ENCODE measurements around the gene COX6A2. TPM values are rescaled to one million over a fixed set of nuclear protein-coding genes. Genes with fewer than 3 reads are reported as not detected.

COX6A2 gene
- total and polyA plus RNA-seq, 4 donors, result 0.84 to 36.7 (median 8.0) TPM; not detected in 1

DNA sequence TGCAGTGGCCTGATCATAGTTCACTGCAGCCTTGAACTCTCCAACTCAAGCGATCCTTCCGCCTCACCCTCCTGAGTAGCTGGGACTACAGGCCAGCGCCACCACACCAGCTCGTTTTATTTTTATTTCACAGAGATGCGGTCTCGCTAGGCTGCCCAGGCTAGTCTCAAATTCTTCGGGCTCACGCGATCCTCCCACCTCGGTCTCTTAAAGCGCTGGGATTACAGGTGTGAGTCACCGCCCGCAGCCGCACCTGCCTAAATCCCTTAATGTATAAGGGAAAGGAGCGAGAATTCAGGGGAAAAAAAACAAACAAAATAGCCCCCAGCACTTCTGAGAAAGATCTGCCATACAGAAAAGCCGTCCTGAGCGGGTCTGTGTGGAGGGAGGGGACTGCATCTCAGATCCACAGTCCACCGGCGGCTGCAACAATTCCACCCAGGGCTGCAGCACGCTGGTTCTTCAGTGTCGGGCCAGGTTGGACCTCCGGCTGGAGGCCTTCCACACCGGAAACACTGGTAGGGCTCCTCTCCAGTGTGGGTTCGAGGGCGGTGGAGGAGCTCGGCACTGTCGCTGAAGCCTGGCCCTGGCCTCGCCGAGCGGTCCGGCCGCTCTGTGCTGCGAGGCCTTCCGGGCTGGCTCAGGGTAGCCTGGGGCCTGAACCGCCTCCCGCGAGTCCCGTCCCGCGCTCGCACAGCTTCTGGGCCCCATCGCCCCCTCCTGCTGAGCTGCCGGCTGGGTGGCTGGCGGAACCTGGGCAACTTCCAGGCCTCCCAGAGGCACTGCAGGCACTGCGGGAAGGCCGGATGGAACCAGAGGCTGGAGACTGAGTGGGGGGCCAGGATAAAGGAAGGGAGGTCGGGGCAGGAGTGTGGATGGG, 7.4 kb upstream of the COX6A2 start:
- Histone ChIP-seq H3K9me3 (ENCODE audit: control insufficient read depth in 4 of 4, low read length in 3 of 4) (no peaks in the 10 kb centered on the region), H3K4me1 (ENCODE audit: control insufficient read depth in 4 of 4, insufficient read depth in 4 of 4, low read length in 3 of 4) (no peaks in the 10 kb centered on the region), H3K9ac (ENCODE audit: low read depth in 1 of 2, low read length in 2 of 2) (no peak overlapping the region), H3K27ac (ENCODE audit: low read depth in 1 of 2, low read length in 2 of 2) (no peak overlapping the region), H3K4me3 (ENCODE audit: low read depth in 1 of 3, low read length in 3 of 3) (no peak overlapping the region), H3K27me3 (ENCODE audit: control insufficient read depth in 4 of 4, insufficient read depth in 4 of 4, low read length in 3 of 4) (no peaks in the 10 kb centered on the region), H3K36me3 (ENCODE audit: control insufficient read depth in 4 of 4, insufficient read depth in 3 of 4, low read depth in 1 of 4, low read length in 3 of 4) (no peaks in the 10 kb centered on the region)
- DNase-seq (ENCODE audit: low spot score), result no peak
- TF ChIP-seq, protein P1, sequence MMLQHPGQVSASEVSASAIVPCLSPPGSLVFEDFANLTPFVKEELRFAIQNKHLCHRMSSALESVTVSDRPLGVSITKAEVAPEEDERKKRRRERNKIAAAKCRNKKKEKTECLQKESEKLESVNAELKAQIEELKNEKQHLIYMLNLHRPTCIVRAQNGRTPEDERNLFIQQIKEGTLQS (IDR thresholded peaks at IDR 0.05), result no peak
- no peak for TF ChIP-seq HNF4G (IDR thresholded peaks at IDR 0.05)
- TF ChIP-seq GABPA (IDR thresholded peaks at IDR 0.05 in 1 of 2, conservative IDR thresholded peaks at IDR 0.05 in 1 of 2), result no peak
- TF ChIP-seq, protein P2, sequence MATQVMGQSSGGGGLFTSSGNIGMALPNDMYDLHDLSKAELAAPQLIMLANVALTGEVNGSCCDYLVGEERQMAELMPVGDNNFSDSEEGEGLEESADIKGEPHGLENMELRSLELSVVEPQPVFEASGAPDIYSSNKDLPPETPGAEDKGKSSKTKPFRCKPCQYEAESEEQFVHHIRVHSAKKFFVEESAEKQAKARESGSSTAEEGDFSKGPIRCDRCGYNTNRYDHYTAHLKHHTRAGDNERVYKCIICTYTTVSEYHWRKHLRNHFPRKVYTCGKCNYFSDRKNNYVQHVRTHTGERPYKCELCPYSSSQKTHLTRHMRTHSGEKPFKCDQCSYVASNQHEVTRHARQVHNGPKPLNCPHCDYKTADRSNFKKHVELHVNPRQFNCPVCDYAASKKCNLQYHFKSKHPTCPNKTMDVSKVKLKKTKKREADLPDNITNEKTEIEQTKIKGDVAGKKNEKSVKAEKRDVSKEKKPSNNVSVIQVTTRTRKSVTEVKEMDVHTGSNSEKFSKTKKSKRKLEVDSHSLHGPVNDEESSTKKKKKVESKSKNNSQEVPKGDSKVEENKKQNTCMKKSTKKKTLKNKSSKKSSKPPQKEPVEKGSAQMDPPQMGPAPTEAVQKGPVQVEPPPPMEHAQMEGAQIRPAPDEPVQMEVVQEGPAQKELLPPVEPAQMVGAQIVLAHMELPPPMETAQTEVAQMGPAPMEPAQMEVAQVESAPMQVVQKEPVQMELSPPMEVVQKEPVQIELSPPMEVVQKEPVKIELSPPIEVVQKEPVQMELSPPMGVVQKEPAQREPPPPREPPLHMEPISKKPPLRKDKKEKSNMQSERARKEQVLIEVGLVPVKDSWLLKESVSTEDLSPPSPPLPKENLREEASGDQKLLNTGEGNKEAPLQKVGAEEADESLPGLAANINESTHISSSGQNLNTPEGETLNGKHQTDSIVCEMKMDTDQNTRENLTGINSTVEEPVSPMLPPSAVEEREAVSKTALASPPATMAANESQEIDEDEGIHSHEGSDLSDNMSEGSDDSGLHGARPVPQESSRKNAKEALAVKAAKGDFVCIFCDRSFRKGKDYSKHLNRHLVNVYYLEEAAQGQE (IDR thresholded peaks at IDR 0.05), result no peak
- no peak for TF ChIP-seq FOXA1 (IDR thresholded peaks at IDR 0.05)
- no peak for TF ChIP-seq TAF1 (conservative IDR thresholded peaks at IDR 0.05)
- TF ChIP-seq, protein P3, sequence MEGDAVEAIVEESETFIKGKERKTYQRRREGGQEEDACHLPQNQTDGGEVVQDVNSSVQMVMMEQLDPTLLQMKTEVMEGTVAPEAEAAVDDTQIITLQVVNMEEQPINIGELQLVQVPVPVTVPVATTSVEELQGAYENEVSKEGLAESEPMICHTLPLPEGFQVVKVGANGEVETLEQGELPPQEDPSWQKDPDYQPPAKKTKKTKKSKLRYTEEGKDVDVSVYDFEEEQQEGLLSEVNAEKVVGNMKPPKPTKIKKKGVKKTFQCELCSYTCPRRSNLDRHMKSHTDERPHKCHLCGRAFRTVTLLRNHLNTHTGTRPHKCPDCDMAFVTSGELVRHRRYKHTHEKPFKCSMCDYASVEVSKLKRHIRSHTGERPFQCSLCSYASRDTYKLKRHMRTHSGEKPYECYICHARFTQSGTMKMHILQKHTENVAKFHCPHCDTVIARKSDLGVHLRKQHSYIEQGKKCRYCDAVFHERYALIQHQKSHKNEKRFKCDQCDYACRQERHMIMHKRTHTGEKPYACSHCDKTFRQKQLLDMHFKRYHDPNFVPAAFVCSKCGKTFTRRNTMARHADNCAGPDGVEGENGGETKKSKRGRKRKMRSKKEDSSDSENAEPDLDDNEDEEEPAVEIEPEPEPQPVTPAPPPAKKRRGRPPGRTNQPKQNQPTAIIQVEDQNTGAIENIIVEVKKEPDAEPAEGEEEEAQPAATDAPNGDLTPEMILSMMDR (IDR thresholded peaks at IDR 0.05; ENCODE audit: low read depth, low read length, missing input control), result no peak
- TF ChIP-seq, protein P4, sequence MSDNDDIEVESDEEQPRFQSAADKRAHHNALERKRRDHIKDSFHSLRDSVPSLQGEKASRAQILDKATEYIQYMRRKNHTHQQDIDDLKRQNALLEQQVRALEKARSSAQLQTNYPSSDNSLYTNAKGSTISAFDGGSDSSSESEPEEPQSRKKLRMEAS (IDR thresholded peaks at IDR 0.05), result no peak
- no peak for TF ChIP-seq YY1 (IDR thresholded peaks at IDR 0.05)
- TF ChIP-seq RAD21 (IDR thresholded peaks at IDR 0.05), result no peak
- no peak for TF ChIP-seq JUND (IDR thresholded peaks at IDR 0.05)
- no peak for TF ChIP-seq NR2F2 (IDR thresholded peaks at IDR 0.05)
- TF ChIP-seq EGR1 (IDR thresholded peaks at IDR 0.05; ENCODE audit: low read depth in 2 of 2), result no peak
- TF ChIP-seq RXRA (IDR thresholded peaks at IDR 0.05), result no peak
- WGBS, result 97% methylated on average over 47 of the region's 47 CpGs

DNA sequence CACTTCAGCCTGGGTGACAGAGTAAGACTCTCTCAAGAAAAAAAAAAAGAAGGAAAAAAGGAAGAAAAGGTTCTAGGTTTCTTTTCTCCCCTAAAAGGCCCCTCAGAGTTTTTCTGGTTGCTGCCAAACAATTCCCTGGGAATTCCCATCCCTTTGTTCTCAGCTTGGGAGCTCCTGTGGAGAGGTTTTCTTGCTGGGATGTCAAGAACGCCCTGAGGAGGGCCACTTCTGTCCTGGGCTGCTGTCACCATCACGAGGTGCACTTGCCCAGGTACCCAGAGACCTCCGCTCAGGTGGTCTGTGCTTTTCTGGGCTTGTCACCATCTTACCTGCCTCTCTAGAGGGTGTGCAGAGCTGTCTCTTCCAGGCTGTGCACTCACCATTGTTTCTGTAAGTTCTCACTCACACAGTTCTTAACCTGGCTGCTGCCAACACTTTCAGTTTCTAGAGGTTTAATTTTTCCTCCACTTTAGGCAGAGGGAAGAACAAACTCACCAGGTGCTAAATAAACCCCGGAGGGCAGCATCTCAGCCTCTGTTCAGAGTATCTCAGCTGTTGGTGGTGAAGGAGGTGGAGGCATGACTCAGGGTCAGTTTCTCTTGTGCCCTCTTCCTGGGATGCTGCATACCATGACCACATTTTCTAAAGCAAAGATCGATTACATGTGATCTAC, 2.4 kb upstream of the COX6A2 start:
- Histone ChIP-seq H3K36me3 (ENCODE audit: control insufficient read depth in 4 of 4, insufficient read depth in 3 of 4, low read depth in 1 of 4, low read length in 3 of 4) (no peaks in the 10 kb centered on the region), H3K9ac (ENCODE audit: low read depth in 1 of 2, low read length in 2 of 2) (no peak overlapping the region), H3K9me3 (ENCODE audit: control insufficient read depth in 4 of 4, low read length in 3 of 4) (no peaks in the 10 kb centered on the region), H3K4me3 (ENCODE audit: low read depth in 1 of 3, low read length in 3 of 3) (no peak overlapping the region), H3K4me1 (ENCODE audit: control insufficient read depth in 4 of 4, insufficient read depth in 4 of 4, low read length in 3 of 4) (peaks cover 3 to 7% (median 5%) of the 10 kb centered on the region in 4 donors), H3K27me3 (ENCODE audit: control insufficient read depth in 4 of 4, insufficient read depth in 4 of 4, low read length in 3 of 4) (no peaks in the 10 kb centered on the region), H3K27ac (ENCODE audit: low read depth in 1 of 2, low read length in 2 of 2) (no peak overlapping the region)
- no peak for TF ChIP-seq RXRA (IDR thresholded peaks at IDR 0.05)
- DNase-seq (ENCODE audit: low spot score), result no peak
- 68% methylated on average over 5 of the region's 5 CpGs for WGBS

All from liver (tissue), 9 donors.